IPS-NIHi7 (cell line): ENCODE measurements around the gene NIPSNAP3A.

Source experiments
- DNase-seq: peaks from one replicate; pipeline ENCODE4 v3.0.0; 2012; ENCODE audit warnings: mixed read lengths; ENCODE audit errors: extremely low spot score

NIPSNAP3A gene

GRCh38 chr9:104808035-104808614 lies 60.6 kb downstream of the NIPSNAP3A start:
- DNase-seq: peak; percentile 57
